ENCODE data around the gene RBM4. TPM values are rescaled to one million over a fixed set of nuclear protein-coding genes. Genes with fewer than 3 reads are reported as not detected.

RBM4 gene
- total RNA-seq, 1 experiment from 2014 or later, result 94.4 TPM

GRCh38 chr11:66651016-66651415, 12.5 kb downstream of the RBM4 start:
- Histone ChIP-seq H3K79me2 (ENCODE audit: insufficient read depth, low read length) (peaks cover 98% of the 10 kb centered on the region), H3K9me3 (ENCODE audit: control insufficient read depth in 1 of 2, insufficient read depth in 1 of 2, low read depth in 1 of 2, low read length in 2 of 2) (no peaks in the 10 kb centered on the region), H3K4me1 (ENCODE audit: control insufficient read depth in 1 of 2, insufficient read depth in 2 of 2, low read length in 2 of 2) (peaks cover 0 to 15% of the 10 kb centered on the region in 2 experiments; a peak in 2 of 4 replicates), H3K4me2 (ENCODE audit: low read length) (no peak overlapping the region), H3K27ac (ENCODE audit: low read depth, low read length) (no peak overlapping the region), H3K36me3 (ENCODE audit: control insufficient read depth in 1 of 2, insufficient read depth in 2 of 2, low read length in 2 of 2) (peaks cover 33 to 48% of the 10 kb centered on the region in 2 experiments), H3K4me3 (replicated peaks in 1 of 2; ENCODE audit: low read depth in 1 of 2, low read length in 2 of 2) (no peak overlapping the region), H2AFZ (ENCODE audit: low read depth, low read length, poor library complexity, severe bottlenecking) (no peak overlapping the region), H4K20me1 (ENCODE audit: insufficient read depth) (peaks cover 5% of the 10 kb centered on the region; the same call in 1 of the 2 replicates), H3K9me2 (ENCODE audit: insufficient read depth) (no peaks in the 10 kb centered on the region), H3K9ac (ENCODE audit: low read length) (no peak overlapping the region), H3K27me3 (ENCODE audit: insufficient read depth, low read length) (no peaks in the 10 kb centered on the region)
- ChIA-PET CTCF (no interaction called here), POLR2A (no interaction called here), RAD21 (ENCODE audit: low non-redundant PET in 1 of 2, low total read pairs in 2 of 2, uncharacterized antibody in 2 of 2, unreplicated experiment in 2 of 2) (no interaction called here)
- TF ChIP-seq CEBPB (IDR thresholded peaks at IDR 0.05; ENCODE audit: low read depth) (no peak), FOSL1 (IDR thresholded peaks at IDR 0.05; ENCODE audit: low read depth) (no peak), SIN3A (IDR thresholded peaks at IDR 0.05; ENCODE audit: low read depth) (no peak), ZFX (IDR thresholded peaks at IDR 0.05) (no peak), POLR2AphosphoS5 (IDR thresholded peaks at IDR 0.05; ENCODE audit: low read depth, low read length) (no peak), EZH2 (IDR thresholded peaks at IDR 0.05) (no peak), ELF1 (IDR thresholded peaks at IDR 0.05; ENCODE audit: borderline replicate concordance, low read depth) (no peak), SRF (IDR thresholded peaks at IDR 0.05; ENCODE audit: low read depth) (no peak), POLR2A (IDR thresholded peaks at IDR 0.05; ENCODE audit: borderline replicate concordance, extremely low read depth, insufficient read depth, insufficient read length) (no peak), CTCF (IDR thresholded peaks at IDR 0.05 in 2 of 3, conservative IDR thresholded peaks at IDR 0.05 in 1 of 3; ENCODE audit: borderline replicate concordance in 1 of 3, insufficient read depth in 1 of 3, low read depth in 2 of 3, low read length in 2 of 3) (no peak), REST (IDR thresholded peaks at IDR 0.05; ENCODE audit: low read depth) (no peak), YY1 (IDR thresholded peaks at IDR 0.05; ENCODE audit: extremely low read depth, insufficient replicate concordance, low read depth, low read length) (no peak), SP1 (IDR thresholded peaks at IDR 0.05; ENCODE audit: low read depth) (no peak), RAD21 (IDR thresholded peaks at IDR 0.05; ENCODE audit: low read depth) (no peak)
- DNase-seq (ENCODE audit: low read depth, low spot score), result no peak
- no TSS peak for BruUV-seq (replicated peaks)
- intact Hi-C loops (cut with micrococcal nuclease), result no loop called here
- ATAC-seq, result no peak
